Trophoblast cell (in vitro differentiated cells and primary cell): Measurements from ENCODE around the gene ULBP2.
"Not testable (repeated sequence)": the region's sequence is repeated elsewhere in the genome, so short reads cannot be mapped to it uniquely, and the experiment has no call there.

ENCODE experiments used
- DNase-seq, 2 donors: peaks; one replicate each; pipeline ENCODE4 v3.0.0-alpha.2; 2016
- H2AFZ ChIP-seq: 2 replicates; pipeline ENCODE4 v1.6.1; 2013; ENCODE audit warnings: low read length, moderate library complexity, mild to moderate bottlenecking; ENCODE audit not compliant: insufficient read depth, poor library complexity
- H2AK5ac ChIP-seq: 2 replicates; pipeline ENCODE4 v1.6.1; 2013; ENCODE audit warnings: mild to moderate bottlenecking, low read length
- H2BK120ac ChIP-seq: 2 replicates; pipeline ENCODE4 v1.6.1; 2013; ENCODE audit warnings: low read length, mild to moderate bottlenecking, moderate library complexity; ENCODE audit not compliant: insufficient read depth, poor library complexity
- H2BK12ac ChIP-seq: 2 replicates; pipeline ENCODE4 v1.6.1; 2013; ENCODE audit warnings: mild to moderate bottlenecking, low read length, moderate library complexity
- H2BK5ac ChIP-seq: 2 replicates; pipeline ENCODE4 v1.6.1; 2013; ENCODE audit warnings: low read length, low read depth, moderate library complexity, mild to moderate bottlenecking; ENCODE audit not compliant: poor library complexity
- H3K14ac ChIP-seq: 2 replicates; pipeline ENCODE4 v1.6.1; 2013; ENCODE audit warnings: mild to moderate bottlenecking, low read length
- H3K18ac ChIP-seq: 2 replicates; pipeline ENCODE4 v1.6.1; 2013; ENCODE audit warnings: mild to moderate bottlenecking, low read length
- H3K23ac ChIP-seq: 2 replicates; pipeline ENCODE4 v1.6.1; 2013; ENCODE audit warnings: low read length
- H3K27ac ChIP-seq: 2 replicates; pipeline ENCODE4 v1.5.1; 2013; ENCODE audit warnings: low read depth, mild to moderate bottlenecking, inconsistent platforms, low read length, moderate library complexity
- H3K27me3 ChIP-seq: 2 replicates; pipeline ENCODE4 v1.6.1; 2013; ENCODE audit warnings: inconsistent platforms, mild to moderate bottlenecking, low read length, moderate library complexity; ENCODE audit not compliant: insufficient read depth
- H3K36me3 ChIP-seq, 2 experiments: 1 replicate in 1 of 2; 2 replicates in 1 of 2; pipeline ENCODE4 v1.6.1; 2013; ENCODE audit warnings: low read length in 2 of 2, mild to moderate bottlenecking in 2 of 2, moderate library complexity in 1 of 2; ENCODE audit not compliant: insufficient read depth in 2 of 2, control insufficient read depth in 1 of 2
- H3K4ac ChIP-seq: 2 replicates; pipeline ENCODE4 v1.6.1; 2013; ENCODE audit warnings: low read depth, mild to moderate bottlenecking, low read length, moderate library complexity
- H3K4me1 ChIP-seq, 2 experiments: 1 replicate in 1 of 2; 2 replicates in 1 of 2; pipeline ENCODE4 v1.6.1; 2013; ENCODE audit warnings: low read length in 2 of 2, mild to moderate bottlenecking in 2 of 2, moderate library complexity in 1 of 2; ENCODE audit not compliant: insufficient read depth in 2 of 2, control insufficient read depth in 1 of 2
- H3K4me2 ChIP-seq: 2 replicates; pipeline ENCODE4 v1.6.1; 2013; ENCODE audit warnings: inconsistent platforms, mild to moderate bottlenecking, low read length, moderate library complexity
- H3K4me3 ChIP-seq: 2 replicates; pipeline ENCODE4 v1.5.1; 2013; ENCODE audit warnings: mild to moderate bottlenecking, low read depth, low read length, inconsistent platforms
- H3K79me1 ChIP-seq: one replicate; pipeline ENCODE4 v1.6.1; 2013; ENCODE audit warnings: low read length
- H3K79me2 ChIP-seq: 2 replicates; pipeline ENCODE4 v1.6.1; 2013; ENCODE audit warnings: low read length, mild to moderate bottlenecking; ENCODE audit not compliant: control insufficient read depth, insufficient read depth, poor library complexity
- H3K9ac ChIP-seq: 2 replicates; pipeline ENCODE4 v1.6.1; 2013; ENCODE audit warnings: mild to moderate bottlenecking, low read length
- H3K9me3 ChIP-seq: 2 replicates; pipeline ENCODE4 v1.6.1; 2013; ENCODE audit warnings: low read depth, mild to moderate bottlenecking, control low read depth, inconsistent platforms, low read length; ENCODE audit not compliant: insufficient read depth
- H4K12ac ChIP-seq: 2 replicates; pipeline ENCODE4 v1.6.1; 2013; ENCODE audit warnings: low read depth, mild to moderate bottlenecking, low read length, moderate library complexity
- H4K8ac ChIP-seq: 2 replicates; pipeline ENCODE4 v1.6.1; 2013; ENCODE audit warnings: low read depth, mild to moderate bottlenecking, low read length, moderate library complexity
- H4K91ac ChIP-seq: one replicate; pipeline ENCODE4 v1.6.1; 2013; ENCODE audit warnings: low read depth, mild to moderate bottlenecking, low read length, moderate library complexity
- WGBS: extraction: QIAGEN DNeasy Blood & Tissue Kit; methylation state at CpG from one replicate; pipeline ENCODE4 v1.1.7; 2013; ENCODE audit warnings: missing lambda C conversion rate; ENCODE audit not compliant: insufficient read length, insufficient coverage; ENCODE audit errors: extremely low coverage; 5-methylcytosine and 5-hydroxymethylcytosine counted together

The ULBP2 gene

DNA sequence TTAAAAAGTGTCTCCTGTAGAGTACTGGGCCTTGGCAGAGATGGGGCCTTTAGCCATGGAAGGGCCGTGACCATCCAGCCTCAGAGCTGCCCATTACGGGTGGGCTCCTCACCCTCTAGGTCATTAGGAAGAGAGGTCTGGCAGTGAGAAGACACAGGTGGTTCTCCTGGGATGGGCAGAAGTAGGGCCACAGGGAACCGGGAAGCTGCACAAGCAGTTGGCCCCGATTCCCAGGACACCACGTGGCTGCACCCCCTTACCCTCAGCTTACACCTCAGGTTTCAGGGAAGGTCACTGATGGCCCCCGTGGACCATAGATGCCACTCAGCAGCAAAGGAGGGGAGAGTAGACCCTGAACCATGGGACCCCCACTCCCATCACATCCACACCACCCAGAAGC, 20.5 kb upstream of the ULBP2 start:
- H3K9me3 ChIP-seq, result peaks cover 27% of the 10 kb centered on the region
- no peak overlapping the region for H2BK12ac ChIP-seq
- H3K14ac ChIP-seq, result no peak overlapping the region
- peaks cover 4% of the 10 kb centered on the region for H3K79me2 ChIP-seq
- H2AK5ac ChIP-seq, result no peak overlapping the region
- no peak for DNase-seq
- H3K4me3 ChIP-seq, result no peak overlapping the region
- H3K9ac ChIP-seq, result no peak overlapping the region
- H4K91ac ChIP-seq, result no peak overlapping the region
- no peak overlapping the region for H2AFZ ChIP-seq
- H2BK5ac ChIP-seq, result no peak overlapping the region
- H3K36me3 ChIP-seq, result no peaks in the 10 kb centered on the region
- H3K18ac ChIP-seq, result no peak overlapping the region
- H3K79me1 ChIP-seq, result no peaks in the 10 kb centered on the region
- no peak overlapping the region for H3K23ac ChIP-seq
- no peak overlapping the region for H2BK120ac ChIP-seq
- no peak overlapping the region for H4K8ac ChIP-seq
- peaks cover 46% of the 10 kb centered on the region for H3K27me3 ChIP-seq
- H4K12ac ChIP-seq, result no peak overlapping the region
- peaks cover 0 to 12% of the 10 kb centered on the region in 2 experiments for H3K4me1 ChIP-seq
- WGBS, result no CpG with 5 or more reads among the region's 6 CpGs
- no peak overlapping the region for H3K4ac ChIP-seq
- H3K4me2 ChIP-seq, result no peak overlapping the region
- H3K27ac ChIP-seq, result no peak overlapping the region

- not testable (repeated sequence) for H2BK5ac ChIP-seq, H3K9ac ChIP-seq, H4K91ac ChIP-seq, H2BK12ac ChIP-seq, H2BK120ac ChIP-seq, H3K18ac ChIP-seq, H2AK5ac ChIP-seq, H4K8ac ChIP-seq, H3K14ac ChIP-seq, H3K27ac ChIP-seq, H3K23ac ChIP-seq, H3K4me2 ChIP-seq, H3K36me3 ChIP-seq, H3K79me1 ChIP-seq, H2AFZ ChIP-seq, DNase-seq, H3K4ac ChIP-seq, H3K79me2 ChIP-seq, H4K12ac ChIP-seq, H3K4me3 ChIP-seq
- WGBS, result no CpG with 5 or more reads among the region's 5 CpGs
- Histone ChIP-seq H3K9me3 (peaks cover 27% of the 10 kb centered on the region), H3K4me1 (peaks cover 0 to 12% of the 10 kb centered on the region in 2 experiments), H3K27me3 (peaks cover 46% of the 10 kb centered on the region)
These were observed 19.7 kb upstream of the ULBP2 start for GRCh38 chr6:149922091-149922490.

GRCh38 chr6:149922642-149923326, 19.0 kb upstream of the ULBP2 start, which contains the start of gene RAET1G:
Gene RAET1G, minus strand, starts transcription at chr6:149923121. Its CDS starts 111 bp downstream, at chr6:149923010.
- Histone ChIP-seq H3K4me2 (peak within 1 kb of the TSS; percentile 57), H3K4me3 (peak within 1 kb of the TSS; percentile 63)
- WGBS, result no CpG with 5 or more reads among the region's 40 CpGs

DNA sequence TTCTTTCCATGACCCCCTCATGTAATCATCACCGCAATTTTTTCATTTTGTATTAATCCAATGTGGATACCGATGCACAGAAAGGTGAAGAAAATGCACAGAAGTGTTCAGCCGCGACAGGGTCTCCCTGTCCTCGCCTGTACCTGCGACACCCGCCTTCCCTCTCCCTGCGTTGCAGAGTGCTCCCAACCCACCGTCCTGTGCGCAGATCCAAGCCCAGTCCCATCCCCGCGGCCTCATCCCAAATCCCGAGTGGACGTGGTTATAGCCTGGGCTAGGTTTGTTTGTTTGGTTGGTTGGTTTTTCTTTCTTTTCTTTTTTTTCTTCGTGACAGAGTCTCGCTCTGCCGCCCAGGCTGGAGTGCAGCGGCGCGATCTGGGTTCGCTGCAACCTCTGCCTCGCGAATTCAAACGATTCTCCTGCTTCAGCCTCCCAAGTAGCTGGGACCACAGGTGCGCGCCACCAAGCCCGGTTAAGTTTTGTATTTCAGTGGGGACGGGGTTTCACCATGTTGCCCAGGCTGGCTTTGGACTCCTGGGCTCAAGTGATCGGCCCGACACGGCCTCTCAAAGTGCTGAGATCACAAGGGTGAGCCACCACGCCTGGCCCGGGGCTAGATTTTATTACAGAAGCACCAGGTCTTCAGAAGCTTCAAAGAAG, 18.4 kb upstream of the ULBP2 start:
- Histone ChIP-seq H3K18ac (no peak overlapping the region), H2AFZ (no peak overlapping the region), H3K23ac (no peak overlapping the region), H4K12ac (no peak overlapping the region), H2BK120ac (no peak overlapping the region), H3K36me3 (no peaks in the 10 kb centered on the region), H3K4me3 (peak overlapping the region; percentile 31), H3K79me1 (no peaks in the 10 kb centered on the region), H3K27me3 (peaks cover 45% of the 10 kb centered on the region), H4K8ac (no peak overlapping the region), H3K4me2 (peak overlapping the region; percentile 57), H4K91ac (no peak overlapping the region), H3K14ac (no peak overlapping the region), H2AK5ac (no peak overlapping the region), H3K4ac (no peak overlapping the region), H3K79me2 (peaks cover 4% of the 10 kb centered on the region), H3K4me1 (peaks cover 0 to 12% of the 10 kb centered on the region in 2 experiments), H2BK12ac (no peak overlapping the region), H3K27ac (no peak overlapping the region), H2BK5ac (no peak overlapping the region), H3K9ac (no peak overlapping the region), H3K9me3 (peaks cover 24% of the 10 kb centered on the region)
- 100% methylated on average over 3 of the region's 33 CpGs for WGBS
- peak in 1 of 2 donors; percentile 10 for DNase-seq

More at GRCh38 chr6:149922642-149923326, 19.0 kb upstream of the ULBP2 start, which contains the start of gene RAET1G:
- Histone ChIP-seq H4K12ac (no peak within 1 kb of the TSS), H3K27me3 (peaks cover 46% of the 10 kb centered on the region), H3K23ac (no peak within 1 kb of the TSS), H2BK120ac (no peak within 1 kb of the TSS), H4K91ac (no peak within 1 kb of the TSS), H3K9ac (no peak within 1 kb of the TSS), H3K9me3 (peaks cover 27% of the 10 kb centered on the region), H4K8ac (no peak within 1 kb of the TSS), H3K4me1 (peaks cover 0 to 12% of the 10 kb centered on the region in 2 experiments), H3K36me3 (no peaks in the 10 kb centered on the region), H2AFZ (no peak within 1 kb of the TSS), H3K18ac (no peak within 1 kb of the TSS), H3K14ac (no peak within 1 kb of the TSS), H3K79me2 (peaks cover 4% of the 10 kb centered on the region), H3K4ac (no peak within 1 kb of the TSS), H3K79me1 (no peaks in the 10 kb centered on the region), H3K27ac (no peak within 1 kb of the TSS), H2BK12ac (no peak within 1 kb of the TSS), H2AK5ac (no peak within 1 kb of the TSS), H2BK5ac (no peak within 1 kb of the TSS)
- peak; percentile 67 to 77 for DNase-seq
